ENCODE data around the gene SIRT6. TPM values are rescaled to one million over a fixed set of nuclear protein-coding genes. Genes with fewer than 3 reads are reported as not detected.

SIRT6 gene
- total and polyA plus RNA-seq, 10 donors: 15.9 to 39.8 (median 29.9) TPM

- H3K4me1 ChIP-seq: peaks cover 19 to 35% (median 28%) of the 10 kb centered on the region in 6 donors
- H3K4me3 ChIP-seq: no peak overlapping the region
- no peak for DNase-seq
- no peaks in the 10 kb centered on the region for H3K9me3 ChIP-seq
- TF ChIP-seq POLR2AphosphoS5 (IDR thresholded peaks at IDR 0.05) (peak in 1 of 3 donors; percentile 13), POLR2A (IDR thresholded peaks at IDR 0.05) (no peak)
- H3K27ac ChIP-seq: no peak overlapping the region
- H3K36me3 ChIP-seq: peaks cover 0 to 69% (median 45%) of the 10 kb centered on the region in 6 donors
- intact Hi-C loops (cut with DNase I; ENCODE audit: low total_unique reads): no loop called here
- H3K27me3 ChIP-seq (replicated peaks in 1 of 7): peaks cover 0 to 4% (median 0%) of the 10 kb centered on the region in 7 donors
- 92 to 95% (median 93%) methylated on average over 15 to 18 of the region's 18 CpGs for WGBS, 5 donors
These were observed 3.4 kb downstream of the SIRT6 start for GRCh38 chr19:4178990-4179389.

- TF ChIP-seq POLR2AphosphoS5 (IDR thresholded peaks at IDR 0.05) (no peak), POLR2A (IDR thresholded peaks at IDR 0.05) (no peak), CTCF (IDR thresholded peaks at IDR 0.05 in 8 of 11, conservative IDR thresholded peaks at IDR 0.05 in 3 of 11) (no peak)
- intact Hi-C loops (cut with DNase I; ENCODE audit: low total_unique reads): no loop called here
- no peaks in the 10 kb centered on the region for H3K9me3 ChIP-seq
- no peak overlapping the region for H3K4me3 ChIP-seq
- peaks cover 16 to 30% (median 25%) of the 10 kb centered on the region in 6 donors for H3K4me1 ChIP-seq
- peaks cover 0 to 71% (median 46%) of the 10 kb centered on the region in 6 donors for H3K36me3 ChIP-seq
- no peak for DNase-seq
- 94 to 97% (median 96%) methylated on average over 5 of the region's 5 CpGs for WGBS, 5 donors
- H3K27me3 ChIP-seq (replicated peaks in 1 of 7): peaks cover 0 to 13% (median 6%) of the 10 kb centered on the region in 7 donors
- no peak overlapping the region for H3K27ac ChIP-seq
These were observed 5.2 kb downstream of the SIRT6 start for GRCh38 chr19:4177146-4177545.

- Histone ChIP-seq H3K27ac (no peak overlapping the region), H3K4me3 (no peak overlapping the region), H3K9me3 (no peaks in the 10 kb centered on the region), H3K27me3 (replicated peaks in 1 of 7) (peaks cover 0 to 27% (median 15%) of the 10 kb centered on the region in 7 donors), H3K4me1 (peaks cover 4 to 14% (median 11%) of the 10 kb centered on the region in 6 donors), H3K36me3 (peaks cover 0 to 68% (median 46%) of the 10 kb centered on the region in 6 donors)
- TF ChIP-seq POLR2A (IDR thresholded peaks at IDR 0.05): no peak
- no peak for TF ChIP-seq POLR2AphosphoS5 (IDR thresholded peaks at IDR 0.05)
- no peak for TF ChIP-seq CTCF (IDR thresholded peaks at IDR 0.05 in 8 of 11, conservative IDR thresholded peaks at IDR 0.05 in 3 of 11)
- intact Hi-C loops (cut with DNase I; ENCODE audit: low total_unique reads): no loop called here
- no peak for DNase-seq
- WGBS, 5 donors: 90 to 100% (median 97%) methylated on average over 4 to 12 of the region's 12 CpGs
These were observed 6.8 kb downstream of the SIRT6 start for GRCh38 chr19:4175669-4175931.

- H3K4me3 ChIP-seq: no peak overlapping the region
- 87 to 95% (median 91%) methylated on average over 35 to 41 of the region's 41 CpGs for WGBS, 5 donors
- H3K27me3 ChIP-seq (replicated peaks in 1 of 7): peaks cover 0 to 27% (median 15%) of the 10 kb centered on the region in 7 donors
These were observed 7.3 kb downstream of the SIRT6 start for GRCh38 chr19:4174895-4175668.

GRCh38 chr19:4174213-4174894 is 8.0 kb downstream of the SIRT6 start:
- peaks cover 0 to 56% (median 42%) of the 10 kb centered on the region in 6 donors for H3K36me3 ChIP-seq
- intact Hi-C loops (cut with DNase I; ENCODE audit: low total_unique reads): no loop called here
- no peak for DNase-seq
- H3K27me3 ChIP-seq (replicated peaks in 1 of 7): peaks cover 0 to 27% (median 15%) of the 10 kb centered on the region in 7 donors
- TF ChIP-seq POLR2A (IDR thresholded peaks at IDR 0.05) (no peak), CTCF (IDR thresholded peaks at IDR 0.05 in 8 of 11, conservative IDR thresholded peaks at IDR 0.05 in 3 of 11) (no peak), POLR2AphosphoS5 (IDR thresholded peaks at IDR 0.05) (no peak)
- no peak overlapping the region for H3K4me3 ChIP-seq
- WGBS, 5 donors: 83 to 94% (median 88%) methylated on average over 13 to 21 of the region's 21 CpGs
- H3K9me3 ChIP-seq: no peaks in the 10 kb centered on the region
- no peak overlapping the region for H3K27ac ChIP-seq
- peaks cover 0 to 8% (median 7%) of the 10 kb centered on the region in 6 donors for H3K4me1 ChIP-seq

More at GRCh38 chr19:4174895-4175668, 7.3 kb downstream of the SIRT6 start:
- intact Hi-C loops (cut with DNase I; ENCODE audit: low total_unique reads): no loop called here
- Histone ChIP-seq H3K4me1 (peaks cover 0 to 9% (median 7%) of the 10 kb centered on the region in 6 donors), H3K36me3 (peaks cover 0 to 63% (median 46%) of the 10 kb centered on the region in 6 donors), H3K27ac (no peak overlapping the region), H3K9me3 (no peaks in the 10 kb centered on the region)
- TF ChIP-seq POLR2A (IDR thresholded peaks at IDR 0.05): no peak
- TF ChIP-seq POLR2AphosphoS5 (IDR thresholded peaks at IDR 0.05): peak in 1 of 3 donors; percentile 3
- DNase-seq: no peak

All from spleen (tissue), 11 donors.